Cardiac muscle cell (in vitro differentiated cells and primary cell): ENCODE results near the gene GCK. TPM values are rescaled to one million over a fixed set of nuclear protein-coding genes. Genes with fewer than 3 reads are reported as not detected.

Source experiments
- DNase-seq, 2 donors: peaks; one replicate each; pipeline versions ENCODE4 v3.0.0 to v3.0.0-alpha.2; 2010 to 2017; ENCODE audit warnings: low read depth in 1 of 2, low spot score in 1 of 2
- H3K27ac ChIP-seq: fragments of 200-600 bp; sonication (generic); 2 replicates; pipeline ENCODE4 v1.5.1; 2016
- H3K27me3 ChIP-seq: fragments of 200-600 bp; sonication (generic); 2 replicates; pipeline ENCODE4 v1.6.0; 2016; ENCODE audit warnings: control low read depth
- H3K36me3 ChIP-seq: fragments of 200-600 bp; sonication (generic); 2 replicates; pipeline ENCODE4 v1.5.1; 2016; ENCODE audit warnings: control low read depth
- H3K4me1 ChIP-seq: fragments of 200-600 bp; sonication (generic); 2 replicates; pipeline ENCODE4 v1.8.1; 2017; ENCODE audit warnings: low read depth, mild to moderate bottlenecking, mixed run types
- H3K4me3 ChIP-seq: fragments of 200-600 bp; sonication (generic); 2 replicates; pipeline ENCODE4 v1.5.1; 2016; ENCODE audit warnings: mild to moderate bottlenecking
- H3K9me3 ChIP-seq: fragments of 200-600 bp; sonication (generic); 2 replicates; pipeline ENCODE4 v1.5.1; 2017; ENCODE audit warnings: low read depth, mild to moderate bottlenecking, control low read depth
- CTCF ChIP-seq: IDR thresholded peaks from 2 replicates; pipeline ENCODE4 v1.5.1; 2012; ENCODE audit warnings: low read depth, mild to moderate bottlenecking, low read length
- polyA plus RNA-seq: library from polyadenylated mRNA; unstranded; fragments of >200 nt; fragmentation: Nextera tagmentation; extraction: Ambion mirVana; gene quantifications from 2 replicates; pipeline ENCODE4 v1.2.1, GENCODE V29; 2016
- total RNA-seq: library from RNA; depleted of rRNA; stranded (reverse); fragments of >200 nt; gene quantifications from 2 replicates; pipeline ENCODE4 v1.2.3, GENCODE V29; 2016

Gene GCK
- total and polyA plus RNA-seq, 2 experiments from 2014 or later, result 26.7 to 46.4 TPM

DNA sequence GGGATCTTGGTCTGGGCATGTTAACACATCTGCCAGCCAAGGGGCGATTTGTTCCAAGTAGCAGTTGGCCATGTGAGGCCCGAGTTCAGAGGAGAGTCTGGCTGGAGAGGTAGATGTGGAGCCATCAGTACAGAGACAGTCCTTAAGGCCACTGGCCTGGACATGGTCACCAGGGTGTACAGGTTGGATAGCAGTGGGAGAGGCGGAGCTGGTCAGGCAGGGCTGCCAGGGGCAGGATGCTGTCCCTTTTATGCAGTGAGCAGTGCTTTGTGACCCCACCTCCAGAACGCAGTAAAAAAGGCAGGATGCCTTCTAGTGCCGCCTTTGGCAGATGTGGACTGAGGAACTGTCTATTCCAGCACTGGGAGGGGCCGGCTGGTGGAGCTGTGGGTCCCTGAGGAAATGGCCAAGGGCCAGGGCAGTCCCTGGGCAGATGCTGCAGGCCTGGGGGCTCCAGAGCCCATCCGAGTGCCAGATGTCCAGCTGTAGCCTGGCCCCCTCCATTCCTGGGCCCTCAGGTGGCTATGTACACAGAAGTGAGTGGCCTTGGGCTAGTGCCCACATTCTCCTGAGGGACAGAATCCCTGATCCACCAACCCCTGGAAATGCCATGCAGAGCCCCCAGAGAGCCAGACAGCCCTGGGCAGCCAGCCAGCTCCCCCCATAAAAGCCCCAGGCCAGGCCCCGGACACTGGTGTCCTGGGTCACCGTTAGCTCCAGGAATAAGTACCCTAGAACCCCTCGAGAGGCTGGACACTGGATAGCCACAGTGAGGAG, 31.0 kb downstream of the GCK start:
- no peak for TF ChIP-seq CTCF
- H3K27me3 ChIP-seq, result no peaks in the 10 kb centered on the region
- no peaks in the 10 kb centered on the region for H3K4me1 ChIP-seq
- H3K27ac ChIP-seq, result no peak overlapping the region
- H3K4me3 ChIP-seq, result no peak overlapping the region
- no peak for DNase-seq
- H3K9me3 ChIP-seq, result no peaks in the 10 kb centered on the region
- no peaks in the 10 kb centered on the region for H3K36me3 ChIP-seq

DNA sequence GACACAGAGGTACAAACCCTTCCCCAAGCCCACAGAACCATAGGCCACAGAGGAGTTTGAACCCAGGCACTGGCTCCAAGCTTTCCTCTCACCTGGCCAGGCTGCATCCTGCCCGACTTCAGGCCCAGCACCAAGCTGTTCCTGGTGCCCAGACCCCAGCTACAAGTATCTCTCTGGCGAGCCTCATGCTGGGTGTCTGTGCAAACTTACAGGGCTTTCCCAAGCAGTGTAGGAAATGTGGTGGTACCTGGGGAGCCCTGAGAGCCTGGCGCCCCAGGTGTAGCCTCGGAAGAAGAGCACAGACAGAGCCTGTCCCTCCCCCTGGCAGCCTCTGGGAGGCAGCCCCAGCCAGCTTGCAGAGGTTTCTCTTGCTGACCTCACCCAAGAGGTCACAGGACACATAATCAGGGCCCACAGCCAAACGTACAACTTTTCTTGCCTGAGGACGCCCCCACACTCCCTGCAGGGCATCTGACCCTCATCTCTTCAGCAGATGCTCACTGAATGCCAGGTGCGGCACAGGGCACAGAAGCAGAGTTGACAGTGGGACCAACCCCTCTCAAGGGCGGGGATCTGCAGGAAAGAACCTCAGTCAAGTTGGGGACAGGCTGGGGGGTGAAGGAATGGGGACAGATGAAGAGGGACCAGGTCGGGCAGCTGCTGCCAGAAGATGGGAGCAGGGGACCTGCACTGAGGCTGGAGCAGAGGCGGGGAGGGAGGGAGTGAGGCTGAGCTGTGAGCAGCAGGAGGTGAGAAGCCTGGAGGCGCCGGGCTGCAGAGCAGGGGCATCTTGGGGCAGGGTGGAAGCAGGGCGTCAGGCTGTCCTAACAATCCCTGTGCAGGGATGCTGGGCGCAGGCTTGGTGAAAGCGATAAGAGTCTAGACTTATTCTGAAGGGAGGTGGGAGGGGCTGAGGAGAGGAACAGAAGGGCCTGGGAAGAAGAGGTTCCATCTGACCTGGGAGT, 31.8 kb downstream of the GCK start:
- no peaks in the 10 kb centered on the region for H3K4me1 ChIP-seq

DNA sequence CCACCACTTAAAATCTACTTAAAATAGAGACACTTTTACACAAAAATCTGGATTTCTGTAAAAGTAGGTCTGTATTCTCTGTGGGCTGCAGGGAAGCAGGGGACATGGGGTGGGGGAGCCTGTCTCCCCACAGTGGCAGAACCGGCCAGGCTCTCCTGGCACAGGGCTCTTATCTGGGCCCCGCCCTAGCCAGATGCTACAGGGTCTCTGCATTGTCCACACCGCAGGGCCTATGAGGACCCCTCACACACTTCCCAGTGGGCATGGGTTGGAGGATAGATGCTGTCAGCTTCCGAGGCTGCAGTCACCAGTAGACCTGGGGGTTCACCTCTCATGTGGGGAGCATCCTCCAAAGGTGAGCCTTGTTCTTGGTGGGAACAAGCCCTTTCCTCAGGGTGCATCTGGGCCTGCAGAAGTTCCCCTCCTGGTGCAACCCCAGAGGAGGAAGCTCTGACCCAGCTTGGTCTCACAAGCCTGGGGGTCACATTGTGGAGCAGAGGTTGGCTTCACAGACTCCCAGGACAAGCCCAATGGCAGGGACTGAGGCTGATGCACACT, 32.7 kb downstream of the GCK start:
- Histone ChIP-seq H3K4me3 (no peak overlapping the region), H3K27ac (no peak overlapping the region), H3K4me1 (no peaks in the 10 kb centered on the region), H3K27me3 (no peaks in the 10 kb centered on the region), H3K9me3 (no peaks in the 10 kb centered on the region), H3K36me3 (no peaks in the 10 kb centered on the region)
- no peak for TF ChIP-seq CTCF
- DNase-seq, result no peak

More for the DNA sequence above, 31.8 kb downstream of the GCK start:
- no peak overlapping the region for H3K4me3 ChIP-seq
- H3K36me3 ChIP-seq, result no peaks in the 10 kb centered on the region
- DNase-seq, result no peak
- TF ChIP-seq CTCF, result no peak
- no peaks in the 10 kb centered on the region for H3K27me3 ChIP-seq
- no peak overlapping the region for H3K27ac ChIP-seq
- no peaks in the 10 kb centered on the region for H3K9me3 ChIP-seq

GRCh38 chr7:44155191-44156185, 33.8 kb downstream of the GCK start:
- TF ChIP-seq CTCF, result no peak
- H3K27me3 ChIP-seq, result no peaks in the 10 kb centered on the region
- no peaks in the 10 kb centered on the region for H3K36me3 ChIP-seq
- H3K9me3 ChIP-seq, result no peaks in the 10 kb centered on the region
- no peak overlapping the region for H3K4me3 ChIP-seq
- H3K27ac ChIP-seq, result no peak overlapping the region
- no peak for DNase-seq
- peaks cover 1% of the 10 kb centered on the region for H3K4me1 ChIP-seq
